ENCODE data around the gene DIRAS1. TPM values are rescaled to one million over a fixed set of nuclear protein-coding genes. Genes with fewer than 3 reads are reported as not detected.

DIRAS1 gene
- total RNA-seq, 1 experiment from 2014 or later: 33.7 TPM

GRCh38 chr19:2719920-2720776, 1.0 kb downstream of the DIRAS1 start:
- TF ChIP-seq REST (IDR thresholded peaks at IDR 0.05; ENCODE audit: low read depth): no peak
- no peak for TF ChIP-seq SRF (IDR thresholded peaks at IDR 0.05; ENCODE audit: low read depth)
- no peak for TF ChIP-seq ZNF274 (IDR thresholded peaks at IDR 0.05; ENCODE audit: low read depth, low read length)
- no peak for TF ChIP-seq ATF3 (IDR thresholded peaks at IDR 0.05)
- no peak for TF ChIP-seq POLR2AphosphoS5 (IDR thresholded peaks at IDR 0.05; ENCODE audit: low read depth, low read length)
- no peak for TF ChIP-seq POLR2A (IDR thresholded peaks at IDR 0.05; ENCODE audit: borderline replicate concordance, extremely low read depth, insufficient read depth, insufficient read length)
- TF ChIP-seq EZH2phosphoT487 (IDR thresholded peaks at IDR 0.05; ENCODE audit: borderline replicate concordance): no peak
- TF ChIP-seq CBX3 (IDR thresholded peaks at IDR 0.05; ENCODE audit: low read depth): no peak
- ChIA-PET POLR2A (no interaction called here), CTCF (no interaction called here), RAD21 (ENCODE audit: low non-redundant PET in 1 of 2, low total read pairs in 2 of 2, uncharacterized antibody in 2 of 2, unreplicated experiment in 2 of 2) (no interaction called here)
- Histone ChIP-seq H3K9me3 (ENCODE audit: control insufficient read depth in 1 of 2, insufficient read depth in 1 of 2, low read depth in 1 of 2, low read length in 2 of 2) (peaks cover 8 to 9% of the 10 kb centered on the region in 2 experiments; a peak in 3 of 4 replicates), H3K4me1 (ENCODE audit: control insufficient read depth in 1 of 2, insufficient read depth in 2 of 2, low read length in 2 of 2) (peaks cover 21 to 41% of the 10 kb centered on the region in 2 experiments), H3K9ac (ENCODE audit: low read length) (peak overlapping the region; percentile 72), H3K4me2 (ENCODE audit: low read length) (peak overlapping the region; percentile 86), H3K27ac (ENCODE audit: low read depth, low read length) (peak overlapping the region; percentile 45; the same call in 1 of the 2 replicates), H2AFZ (ENCODE audit: low read depth, low read length, poor library complexity, severe bottlenecking) (no peak overlapping the region), H3K27me3 (ENCODE audit: insufficient read depth, low read length) (no peaks in the 10 kb centered on the region), H3K36me3 (ENCODE audit: control insufficient read depth in 1 of 2, insufficient read depth in 2 of 2, low read length in 2 of 2) (peaks cover 0 to 4% of the 10 kb centered on the region in 2 experiments; a peak in 2 of 4 replicates), H3K79me2 (ENCODE audit: insufficient read depth, low read length) (peaks cover 11% of the 10 kb centered on the region; the same call in 1 of the 2 replicates), H3K4me3 (replicated peaks in 1 of 2; ENCODE audit: low read depth in 1 of 2, low read length in 2 of 2) (peak overlapping the region; percentile 61 to 73), H3K9me2 (ENCODE audit: insufficient read depth) (no peaks in the 10 kb centered on the region), H4K20me1 (ENCODE audit: insufficient read depth) (no peaks in the 10 kb centered on the region)
- TSS peak; percentile 6 for BruUV-seq (replicated peaks)
- intact Hi-C loops (cut with micrococcal nuclease): no loop called here
- no peak for ATAC-seq
- DNase-seq (ENCODE audit: low read depth, low spot score): no peak
